BJ (cell line): Measurements from ENCODE around the gene GTPBP3. TPM values are rescaled to one million over a fixed set of nuclear protein-coding genes. Genes with fewer than 3 reads are reported as not detected.
"Not testable (repeated sequence)": the region's sequence is repeated elsewhere in the genome, so short reads cannot be mapped to it uniquely, and the experiment has no call there.

Experiments
- CTCF ChIA-PET: fragments of 350-600 bp; formaldehyde crosslinking; extraction: SDS; loops from one replicate; lab custom pipeline; 2021; ENCODE audit warnings: antibody characterized with exemption, inconsistent platforms; lab: Yijun Ruan, JAX
- POLR2A ChIA-PET: fragments of 300-600 bp; sonication (Branson Sonifier 250); formaldehyde crosslinking; extraction: SDS; loops from one replicate; lab custom pipeline; 2021; ENCODE audit warnings: antibody characterized with exemption; lab: Charles Lee
- DNase-seq: peaks from one replicate; pipeline ENCODE4 v3.0.0-alpha.2; 2011; ENCODE audit warnings: low read depth
- H3K27me3 ChIP-seq: 2 replicates; pipeline ENCODE4 v1.6.0; 2011; ENCODE audit warnings: low read length; ENCODE audit not compliant: control insufficient read depth, insufficient read depth
- H3K36me3 ChIP-seq: 2 replicates; pipeline ENCODE4 v1.5.1; 2011; ENCODE audit warnings: low read length; ENCODE audit not compliant: control insufficient read depth, insufficient read depth
- H3K4me3 ChIP-seq: 2 replicates; pipeline ENCODE4 v1.5.1; 2011; ENCODE audit warnings: low read depth, mild to moderate bottlenecking, control low read depth, low read length
- polyA plus RNA-seq: library from polyadenylated mRNA; depleted of rRNA; stranded (reverse); fragments of >200 nt; gene quantifications from 2 replicates; pipeline ENCODE4 v1.2.3, GENCODE V29; 2011
- TF ChIP-seq, protein P1 (sequence below): IDR thresholded peaks from 2 replicates; pipeline ENCODE4 v1.5.1; 2011; ENCODE audit warnings: low read depth, mild to moderate bottlenecking, control low read depth, inconsistent platforms, low read length, moderate library complexity; ENCODE audit not compliant: insufficient read depth

Gene GTPBP3
- polyA plus RNA-seq, 1 experiment, result 6.3 TPM

DNA sequence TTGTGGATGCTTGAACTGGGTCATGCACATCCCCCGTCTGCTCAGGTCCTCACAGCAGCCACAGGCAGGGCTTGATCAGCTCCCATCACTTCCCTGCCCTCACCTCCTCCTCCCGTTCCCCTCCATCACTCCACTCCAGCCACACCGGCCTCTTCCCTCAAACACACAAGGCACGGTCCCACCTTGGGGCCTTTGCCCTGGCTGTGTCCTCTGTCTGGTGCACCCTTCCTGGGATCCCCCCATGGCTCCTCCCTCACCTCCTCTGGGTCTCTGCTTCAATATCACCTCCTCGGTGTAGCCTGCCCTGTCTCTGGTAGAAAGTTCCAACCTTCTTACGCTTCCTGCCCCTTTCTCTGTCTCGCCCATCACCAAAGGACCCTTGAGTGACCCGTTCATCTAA is 16.0 kb downstream of the GTPBP3 start:
- POLR2A ChIA-PET, result no interaction called here
- no peak overlapping the region for H3K4me3 ChIP-seq
- TF ChIP-seq, protein P1, sequence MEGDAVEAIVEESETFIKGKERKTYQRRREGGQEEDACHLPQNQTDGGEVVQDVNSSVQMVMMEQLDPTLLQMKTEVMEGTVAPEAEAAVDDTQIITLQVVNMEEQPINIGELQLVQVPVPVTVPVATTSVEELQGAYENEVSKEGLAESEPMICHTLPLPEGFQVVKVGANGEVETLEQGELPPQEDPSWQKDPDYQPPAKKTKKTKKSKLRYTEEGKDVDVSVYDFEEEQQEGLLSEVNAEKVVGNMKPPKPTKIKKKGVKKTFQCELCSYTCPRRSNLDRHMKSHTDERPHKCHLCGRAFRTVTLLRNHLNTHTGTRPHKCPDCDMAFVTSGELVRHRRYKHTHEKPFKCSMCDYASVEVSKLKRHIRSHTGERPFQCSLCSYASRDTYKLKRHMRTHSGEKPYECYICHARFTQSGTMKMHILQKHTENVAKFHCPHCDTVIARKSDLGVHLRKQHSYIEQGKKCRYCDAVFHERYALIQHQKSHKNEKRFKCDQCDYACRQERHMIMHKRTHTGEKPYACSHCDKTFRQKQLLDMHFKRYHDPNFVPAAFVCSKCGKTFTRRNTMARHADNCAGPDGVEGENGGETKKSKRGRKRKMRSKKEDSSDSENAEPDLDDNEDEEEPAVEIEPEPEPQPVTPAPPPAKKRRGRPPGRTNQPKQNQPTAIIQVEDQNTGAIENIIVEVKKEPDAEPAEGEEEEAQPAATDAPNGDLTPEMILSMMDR, result no peak
- H3K27me3 ChIP-seq, result no peaks in the 10 kb centered on the region
- CTCF ChIA-PET, result interaction anchor here (1.5 kb wide), 1 partner anchor 33 kb away, joined by 5 read pairs; no protein-coding TSS in a partner anchor
- DNase-seq, result no peak
- no peaks in the 10 kb centered on the region for H3K36me3 ChIP-seq

DNA sequence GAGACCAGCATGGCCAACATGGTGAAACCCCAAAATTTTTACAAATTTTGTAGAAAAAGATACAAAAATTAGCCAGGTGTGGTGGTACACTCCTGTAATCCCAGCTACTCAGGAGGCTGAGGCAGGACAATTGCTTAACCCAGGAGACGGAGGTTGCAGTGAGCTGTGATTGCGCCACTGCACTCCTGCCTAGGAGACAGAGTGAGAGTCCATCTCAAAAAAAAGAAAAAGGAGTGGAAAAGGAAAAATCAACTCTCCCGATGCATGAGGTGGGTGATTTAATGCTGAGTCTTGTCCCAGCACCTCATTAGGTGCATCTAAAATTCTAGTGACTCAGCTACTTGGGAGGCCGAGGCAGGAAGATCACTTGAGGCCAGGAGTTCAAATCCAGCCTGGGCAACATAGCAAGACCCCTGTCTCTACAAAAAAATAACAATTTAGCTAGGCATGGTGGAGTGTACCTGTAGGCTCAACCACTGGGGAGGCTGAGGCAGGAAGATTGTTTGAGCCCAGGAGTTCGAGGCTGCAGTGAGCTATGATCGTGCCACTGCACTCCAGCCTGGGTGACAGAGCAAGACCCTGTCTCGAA is 19.8 kb downstream of the GTPBP3 start:
- TF ChIP-seq, protein P1, result no peak
- CTCF ChIA-PET, result interaction anchor here (0.9 kb wide), 2 partner anchors 10 to 28 kb away, joined by 3 to 4 read pairs; no protein-coding TSS in a partner anchor
- Histone ChIP-seq H3K4me3 (no peak overlapping the region), H3K27me3 (no peaks in the 10 kb centered on the region), H3K36me3 (no peaks in the 10 kb centered on the region)
- POLR2A ChIA-PET, result no interaction called here
- no peak for DNase-seq

DNA sequence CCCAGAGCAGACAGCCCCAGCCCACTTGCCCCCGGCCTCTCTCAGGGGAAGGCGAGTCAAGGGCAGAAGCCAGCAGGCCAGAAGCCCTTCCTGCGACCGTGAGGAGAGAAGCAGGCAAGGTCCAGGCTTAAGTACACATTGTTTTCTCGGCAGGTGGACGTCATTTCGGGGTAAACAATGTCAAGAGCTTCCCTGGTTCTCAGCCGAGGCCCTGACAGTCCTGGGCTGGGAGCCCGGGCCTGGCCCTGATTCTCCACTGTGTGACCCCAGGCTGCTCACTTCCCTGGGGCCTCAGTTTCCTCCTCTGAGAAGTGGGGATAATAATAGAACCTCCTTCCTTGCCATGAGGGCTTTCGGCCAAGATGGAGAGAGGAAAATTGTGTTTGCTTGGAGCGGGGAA is 20.4 kb downstream of the GTPBP3 start:
- TF ChIP-seq, protein P1, result no peak
- Histone ChIP-seq H3K27me3 (no peaks in the 10 kb centered on the region), H3K4me3 (no peak overlapping the region), H3K36me3 (no peaks in the 10 kb centered on the region)
- no peak for DNase-seq
- POLR2A ChIA-PET, result no interaction called here
- CTCF ChIA-PET, result interaction anchor here (0.6 to 1.6 kb wide), 4 partner anchors 9 to 28 kb away, joined by 3 to 5 read pairs (median 4); no protein-coding TSS in a partner anchor

DNA sequence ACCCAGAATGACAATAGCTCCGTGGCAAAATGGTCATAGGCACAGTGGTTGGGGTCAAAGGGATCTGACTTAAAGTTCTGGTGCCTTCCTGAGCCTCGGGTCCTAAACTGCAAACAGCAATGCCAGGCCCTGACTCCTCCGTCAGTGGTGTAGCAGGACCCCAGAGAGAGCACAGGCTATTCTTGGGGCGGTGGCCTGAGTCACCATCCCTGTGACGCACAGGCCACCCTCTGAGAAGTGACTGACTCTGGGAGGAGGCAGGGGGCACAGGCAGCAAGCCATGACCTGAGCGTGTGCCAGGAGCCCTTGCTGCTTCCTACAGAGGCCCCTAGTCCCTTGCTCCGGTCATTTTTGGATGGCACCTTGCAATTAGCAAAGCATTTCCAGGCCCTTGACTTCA is 21.0 kb downstream of the GTPBP3 start:
- no peak for DNase-seq
- CTCF ChIA-PET, result interaction anchor here (0.6 to 1.6 kb wide), 3 partner anchors 9 to 75 kb away, joined by 3 to 5 read pairs (median 4); no protein-coding TSS in a partner anchor
- POLR2A ChIA-PET, result no interaction called here
- Histone ChIP-seq H3K27me3 (no peaks in the 10 kb centered on the region), H3K4me3 (no peak overlapping the region), H3K36me3 (no peaks in the 10 kb centered on the region)
- TF ChIP-seq, protein P1, result no peak

DNA sequence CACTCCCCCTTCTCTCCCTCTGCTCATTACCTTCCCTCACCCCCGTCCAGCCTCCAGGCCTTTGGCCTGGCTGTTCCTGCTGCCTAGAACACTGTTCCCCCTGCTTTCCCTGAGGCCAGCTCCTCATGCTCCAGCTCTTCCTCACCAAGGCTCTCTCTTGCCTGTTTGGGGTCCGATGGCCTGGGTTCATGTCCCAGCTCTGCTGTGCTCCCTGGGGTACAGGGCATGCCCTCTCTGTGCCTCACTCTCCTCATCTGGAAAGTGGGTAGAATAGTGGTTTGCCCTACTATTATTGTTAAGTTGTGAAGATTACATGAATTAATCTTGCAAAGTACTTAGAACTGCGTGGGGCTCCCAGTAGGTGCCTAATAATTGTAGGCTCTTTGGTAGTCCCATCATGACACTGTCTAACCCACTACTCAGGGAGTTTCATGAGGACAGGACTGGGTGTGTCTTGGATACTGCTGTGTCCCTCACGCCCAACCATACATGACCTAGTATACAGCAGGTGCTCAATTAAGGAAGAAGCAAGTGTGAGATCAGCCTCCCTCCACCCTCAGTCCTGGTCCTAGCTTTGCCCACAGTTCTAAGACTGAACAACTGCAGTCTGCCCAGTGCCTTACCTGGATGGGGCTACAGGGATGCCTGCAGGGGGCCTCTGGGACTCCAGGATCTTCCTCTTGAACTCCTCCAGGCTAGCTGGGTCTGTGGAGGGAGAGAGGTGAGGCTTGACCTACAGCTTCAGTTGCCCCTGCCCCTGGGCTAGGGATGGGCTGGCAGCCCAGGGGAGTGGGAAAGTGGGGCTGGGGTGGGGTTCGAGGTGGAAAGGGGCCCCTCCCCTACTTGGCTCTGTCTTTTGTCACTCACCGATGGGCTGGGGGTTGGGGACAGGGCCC is 22.8 kb downstream of the GTPBP3 start:
- POLR2A ChIA-PET, result no interaction called here
- H3K4me3 ChIP-seq, result no peak overlapping the region
- TF ChIP-seq, protein P1, result no peak
- CTCF ChIA-PET, result interaction anchor here (1.6 kb wide), 2 partner anchors 26 to 136 kb away, joined by 3 to 5 read pairs; no protein-coding TSS in a partner anchor
- DNase-seq, result no peak
- no peaks in the 10 kb centered on the region for H3K27me3 ChIP-seq
- no peaks in the 10 kb centered on the region for H3K36me3 ChIP-seq

DNA sequence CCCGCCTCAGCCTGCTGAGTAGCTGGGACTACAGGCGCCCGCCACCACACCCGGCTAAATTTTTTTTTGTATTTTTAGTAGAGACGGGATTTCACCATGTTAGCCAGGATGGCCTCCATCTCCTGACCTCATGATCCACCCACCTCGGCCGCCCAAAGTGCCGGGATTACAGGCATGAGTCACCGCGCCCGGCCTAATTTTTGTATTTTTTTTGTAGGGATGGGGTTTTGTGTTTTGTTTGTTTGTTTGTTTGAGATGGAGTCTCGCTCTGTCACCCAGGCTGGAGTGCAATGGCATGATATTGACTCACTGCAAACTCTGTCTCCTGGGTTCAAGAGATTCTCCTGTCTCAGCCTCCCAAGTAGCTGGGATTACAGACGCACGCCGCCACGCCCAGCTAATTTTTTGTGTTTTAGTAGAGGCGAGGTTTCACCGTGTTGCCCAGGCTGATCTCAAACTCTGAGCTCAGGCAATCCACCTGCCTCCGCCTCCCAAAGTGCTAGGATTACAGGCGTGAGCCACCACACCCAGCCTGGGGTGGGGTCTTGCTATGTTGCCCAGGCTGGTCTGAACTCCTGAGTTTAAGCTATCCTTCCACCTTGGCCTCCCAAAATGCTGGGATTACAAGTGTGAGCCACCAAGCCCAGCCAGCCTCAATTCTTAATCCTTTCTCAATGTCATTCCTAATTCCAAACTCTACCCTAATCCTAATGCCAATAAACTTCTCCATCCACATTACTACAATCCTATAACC is 26.7 kb downstream of the GTPBP3 start:
- H3K36me3 ChIP-seq, H3K27me3 ChIP-seq, H3K4me3 ChIP-seq, POLR2A ChIA-PET, DNase-seq: not testable (repeated sequence)
- CTCF ChIA-PET, result interaction anchor here (0.7 kb wide), 1 partner anchor 18 kb away, joined by 3 read pairs; no protein-coding TSS in a partner anchor
